CD4-positive, CD25-positive, alpha-beta regulatory T cell (primary cell): ENCODE results near the gene SUPT7L. TPM values are rescaled to one million over a fixed set of nuclear protein-coding genes. Genes with fewer than 3 reads are reported as not detected.
"Not testable (repeated sequence)": the region's sequence is repeated elsewhere in the genome, so short reads cannot be mapped to it uniquely, and the experiment has no call there.

Source experiments
- ATAC-seq, 2 donors: fragments of 150-1000 bp; cut with Tn5 transposase; one replicate each; pipeline ENCODE4 v1.10.0; 2021; ENCODE audit warnings: low read depth in 2 of 2, moderate number of reproducible peaks in 2 of 2, moderate library complexity in 1 of 2
- DNase-seq, 3 donors: peaks; one replicate each; pipeline versions ENCODE4 v3.0.0 to v3.0.0-alpha.2; 2012 to 2022; ENCODE audit warnings: mixed read lengths in 1 of 3
- H3K27ac ChIP-seq: one replicate; pipeline ENCODE4 v1.7.0; 2013; ENCODE audit warnings: mild to moderate bottlenecking, low read length; ENCODE audit not compliant: insufficient read depth, poor library complexity, severe bottlenecking
- H3K27me3 ChIP-seq: one replicate; pipeline ENCODE4 v1.7.0; 2013; ENCODE audit warnings: low read length; ENCODE audit not compliant: control insufficient read depth, insufficient read depth
- H3K36me3 ChIP-seq: one replicate; pipeline ENCODE4 v1.7.0; 2013; ENCODE audit warnings: mild to moderate bottlenecking, low read length, moderate library complexity; ENCODE audit not compliant: control insufficient read depth, insufficient read depth
- H3K4me1 ChIP-seq: 2 replicates; pipeline ENCODE4 v1.7.0; 2013; ENCODE audit warnings: mild to moderate bottlenecking, low read length; ENCODE audit not compliant: insufficient read depth, control insufficient read depth, poor library complexity, severe bottlenecking
- H3K4me3 ChIP-seq: one replicate; pipeline ENCODE4 v1.7.0; 2013; ENCODE audit warnings: low read depth, mild to moderate bottlenecking, low read length, moderate library complexity
- H3K9me3 ChIP-seq, 2 experiments: 1 replicate in 1 of 2; 2 replicates in 1 of 2; pipeline ENCODE4 v1.7.0; 2013; ENCODE audit warnings: low read length in 2 of 2, mild to moderate bottlenecking in 1 of 2, moderate library complexity in 1 of 2; ENCODE audit not compliant: control insufficient read depth in 2 of 2
- H3K27ac Mint-ChIP-seq, 3 donors: one replicate each; pipeline ENCODE4 v1.8.0; 2020 to 2022; ENCODE audit warnings: mild to moderate bottlenecking in 3 of 3, mixed read lengths in 3 of 3, moderate library complexity in 2 of 3
- H3K27me3 Mint-ChIP-seq: one replicate; pipeline ENCODE4 v1.8.0; 2022; ENCODE audit warnings: mild to moderate bottlenecking, mixed read lengths
- H3K36me3 Mint-ChIP-seq: one replicate; pipeline ENCODE4 v1.8.0; 2020; ENCODE audit warnings: mixed read lengths
- H3K4me1 Mint-ChIP-seq, 4 donors: one replicate each; pipeline ENCODE4 v1.8.0; 2020 to 2022; ENCODE audit warnings: mixed read lengths in 4 of 4, mild to moderate bottlenecking in 1 of 4
- H3K4me3 Mint-ChIP-seq, 4 donors: one replicate each; pipeline ENCODE4 v1.8.0; 2020 to 2022; ENCODE audit warnings: mild to moderate bottlenecking in 4 of 4, mixed read lengths in 4 of 4, moderate library complexity in 3 of 4
- H3K9me3 Mint-ChIP-seq, 7 donors: one replicate each; pipeline ENCODE4 v1.8.0; 2020 to 2022; ENCODE audit warnings: mixed read lengths in 7 of 7, mild to moderate bottlenecking in 3 of 7, moderate library complexity in 2 of 7
- polyA plus RNA-seq, 4 donors: library from polyadenylated mRNA; unstranded; fragments of 300-500 nt; fragmentation: Illumina TruSeq; gene quantifications; one replicate each; pipeline ENCODE4 v1.2.3, GENCODE V29; 2021
- total RNA-seq: library from RNA; stranded (reverse); gene quantifications from one replicate; pipeline ENCODE4 v1.2.3, GENCODE V29; 2022

Gene SUPT7L
- total and polyA plus RNA-seq, 5 donors from 2014 or later: 18.3 to 51.4 (median 21.1) TPM

DNA sequence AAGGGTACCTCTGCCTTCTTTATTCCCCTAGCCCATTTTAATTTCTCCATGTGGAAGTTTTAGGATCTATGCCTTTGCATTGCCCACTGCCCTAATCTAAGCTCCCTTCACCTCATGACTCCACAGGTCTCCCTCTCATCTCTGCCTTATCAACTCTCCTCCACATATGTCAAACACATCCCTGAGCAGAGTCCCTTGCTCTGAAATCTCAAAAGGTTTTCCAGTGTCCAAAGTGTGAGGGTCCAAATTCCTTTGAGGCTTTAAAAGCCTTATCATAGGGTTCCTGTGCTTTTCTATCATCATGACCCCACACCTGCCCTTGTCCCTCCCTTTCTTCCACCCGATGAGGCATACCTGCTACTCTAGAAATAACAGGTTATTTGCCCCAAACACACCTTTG is 38.9 kb upstream of the SUPT7L start:
- no peaks in the 10 kb centered on the region for H3K9me3 ChIP-seq
- H3K27ac Mint-ChIP-seq: peak overlapping the region in 1 of 3 donors; percentile 12
- peaks cover 7% of the 10 kb centered on the region for H3K36me3 Mint-ChIP-seq
- H3K27ac ChIP-seq: no peak overlapping the region
- no peak overlapping the region for H3K4me3 Mint-ChIP-seq
- H3K4me1 ChIP-seq: peaks cover 5% of the 10 kb centered on the region
- no peaks in the 10 kb centered on the region for H3K27me3 Mint-ChIP-seq
- no peak for DNase-seq
- H3K4me1 Mint-ChIP-seq: peaks cover 0 to 6% (median 5%) of the 10 kb centered on the region in 4 donors
- no peaks in the 10 kb centered on the region for H3K27me3 ChIP-seq
- H3K9me3 Mint-ChIP-seq: no peaks in the 10 kb centered on the region
- no peak for ATAC-seq
- H3K36me3 ChIP-seq: no peaks in the 10 kb centered on the region
- H3K4me3 ChIP-seq: no peak overlapping the region

- Histone ChIP-seq H3K36me3 (no peaks in the 10 kb centered on the region), H3K27me3 (no peaks in the 10 kb centered on the region), H3K9me3 (no peaks in the 10 kb centered on the region), H3K4me3 (no peak overlapping the region), H3K27ac (no peak overlapping the region), H3K4me1 (peaks cover 5% of the 10 kb centered on the region)
- Mint-ChIP-seq H3K36me3 (peaks cover 8% of the 10 kb centered on the region), H3K9me3 (no peaks in the 10 kb centered on the region), H3K27ac (no peak overlapping the region), H3K4me1 (peaks cover 0 to 6% (median 5%) of the 10 kb centered on the region in 4 donors), H3K27me3 (no peaks in the 10 kb centered on the region), H3K4me3 (no peak overlapping the region)
- DNase-seq: no peak
- ATAC-seq: no peak
These were observed 38.3 kb upstream of the SUPT7L start for GRCh38 chr2:27701676-27702075.

- Mint-ChIP-seq H3K27ac (no peak overlapping the region), H3K4me1 (peaks cover 0 to under 1% (median 0%) of the 10 kb centered on the region in 4 donors), H3K4me3 (no peak overlapping the region), H3K27me3 (no peaks in the 10 kb centered on the region), H3K9me3 (no peaks in the 10 kb centered on the region), H3K36me3 (peaks cover 26% of the 10 kb centered on the region)
- H3K4me1 ChIP-seq: no peaks in the 10 kb centered on the region
- no peak overlapping the region for H3K27ac ChIP-seq
- no peaks in the 10 kb centered on the region for H3K9me3 ChIP-seq
- no peak overlapping the region for H3K4me3 ChIP-seq
- peaks cover 20% of the 10 kb centered on the region for H3K36me3 ChIP-seq
- DNase-seq (peak in 1 of 3 donors; percentile 59), ATAC-seq (no peak)
- no peaks in the 10 kb centered on the region for H3K27me3 ChIP-seq
These were observed 34.2 kb upstream of the SUPT7L start for GRCh38 chr2:27697660-27698059.

DNA sequence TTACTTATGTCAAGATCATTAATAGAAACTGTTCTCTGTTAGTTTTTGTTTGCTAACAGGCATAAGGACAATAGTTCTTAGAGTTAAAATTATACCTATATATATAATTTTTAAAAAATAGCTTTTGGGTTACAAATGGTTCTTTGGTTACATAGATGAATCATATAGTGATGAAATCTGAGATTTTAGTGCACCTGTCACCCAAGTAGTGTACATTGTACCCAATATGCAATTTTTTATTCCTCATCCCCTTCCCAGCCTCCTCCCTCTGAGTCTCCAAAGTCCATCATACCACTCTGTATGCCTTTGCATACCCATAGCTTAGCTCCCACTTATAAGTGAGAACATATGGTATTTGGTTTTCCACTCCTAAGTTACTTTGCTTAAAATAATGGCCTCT is 26.6 kb upstream of the SUPT7L start:
- H3K27ac ChIP-seq: no peak overlapping the region
- Mint-ChIP-seq H3K36me3 (peaks cover 34% of the 10 kb centered on the region), H3K27me3 (no peaks in the 10 kb centered on the region), H3K9me3 (no peaks in the 10 kb centered on the region), H3K27ac (no peak overlapping the region), H3K4me1 (peaks cover 4 to 9% (median 7%) of the 10 kb centered on the region in 4 donors), H3K4me3 (no peak overlapping the region)
- H3K27me3 ChIP-seq: no peaks in the 10 kb centered on the region
- no peak for ATAC-seq
- H3K36me3 ChIP-seq: peaks cover 49% of the 10 kb centered on the region
- H3K9me3 ChIP-seq: no peaks in the 10 kb centered on the region
- no peaks in the 10 kb centered on the region for H3K4me1 ChIP-seq
- DNase-seq: no peak
- H3K4me3 ChIP-seq: no peak overlapping the region

DNA sequence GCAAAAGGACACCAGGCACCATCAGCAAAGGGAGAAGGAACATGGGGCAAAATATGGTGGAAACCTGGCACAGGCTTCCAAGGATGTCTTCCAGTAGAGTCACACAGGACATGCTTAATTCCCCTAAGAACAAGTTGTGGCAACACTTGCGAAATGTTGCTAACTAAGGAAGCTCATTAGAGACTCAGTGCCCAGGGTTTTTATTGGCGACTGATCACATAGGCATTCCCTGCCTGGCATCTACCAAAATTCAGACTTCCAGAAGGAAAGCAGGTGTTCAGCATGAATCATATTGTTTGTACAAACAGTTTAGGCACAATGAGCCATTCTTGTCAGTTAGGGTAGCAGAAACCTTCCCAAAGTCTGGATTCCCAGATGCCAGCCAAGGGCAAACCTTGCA is 26.0 kb upstream of the SUPT7L start:
- H3K27ac Mint-ChIP-seq: no peak overlapping the region
- Histone ChIP-seq H3K9me3 (no peaks in the 10 kb centered on the region), H3K27me3 (no peaks in the 10 kb centered on the region), H3K36me3 (peaks cover 52% of the 10 kb centered on the region), H3K27ac (no peak overlapping the region), H3K4me3 (no peak overlapping the region), H3K4me1 (no peaks in the 10 kb centered on the region)
- no peaks in the 10 kb centered on the region for H3K9me3 Mint-ChIP-seq
- ATAC-seq (no peak), DNase-seq (no peak)
- H3K4me1 Mint-ChIP-seq: peaks cover 7 to 9% (median 7%) of the 10 kb centered on the region in 4 donors
- no peaks in the 10 kb centered on the region for H3K27me3 Mint-ChIP-seq
- no peak overlapping the region for H3K4me3 Mint-ChIP-seq
- H3K36me3 Mint-ChIP-seq: peaks cover 36% of the 10 kb centered on the region

GRCh38 chr2:27687232-27687631 is 23.8 kb upstream of the SUPT7L start:
- Mint-ChIP-seq H3K27ac (no peak overlapping the region), H3K36me3 (peaks cover 34% of the 10 kb centered on the region), H3K9me3 (no peaks in the 10 kb centered on the region), H3K4me1 (peaks cover 10 to 16% (median 14%) of the 10 kb centered on the region in 4 donors), H3K4me3 (no peak overlapping the region), H3K27me3 (no peaks in the 10 kb centered on the region)
- ATAC-seq (no peak), DNase-seq (no peak)
- Histone ChIP-seq H3K36me3 (peaks cover 57% of the 10 kb centered on the region), H3K27ac (no peak overlapping the region), H3K9me3 (no peaks in the 10 kb centered on the region), H3K4me3 (no peak overlapping the region), H3K27me3 (no peaks in the 10 kb centered on the region), H3K4me1 (no peaks in the 10 kb centered on the region)

GRCh38 chr2:27685577-27685976 is 22.2 kb upstream of the SUPT7L start:
- no peak overlapping the region for H3K27ac Mint-ChIP-seq
- ATAC-seq (no peak), DNase-seq (no peak)
- no peak overlapping the region for H3K4me3 Mint-ChIP-seq
- no peak overlapping the region for H3K4me3 ChIP-seq
- H3K27me3 ChIP-seq: no peaks in the 10 kb centered on the region
- H3K27ac ChIP-seq: no peak overlapping the region
- peaks cover 5 to 13% (median 10%) of the 10 kb centered on the region in 4 donors for H3K4me1 Mint-ChIP-seq
- H3K36me3 ChIP-seq: peaks cover 65% of the 10 kb centered on the region
- no peaks in the 10 kb centered on the region for H3K4me1 ChIP-seq
- H3K36me3 Mint-ChIP-seq: peaks cover 29% of the 10 kb centered on the region
- no peaks in the 10 kb centered on the region for H3K9me3 ChIP-seq
- H3K9me3 Mint-ChIP-seq: no peaks in the 10 kb centered on the region
- no peaks in the 10 kb centered on the region for H3K27me3 Mint-ChIP-seq

GRCh38 chr2:27685006-27685405 is 21.6 kb upstream of the SUPT7L start:
- H3K4me1 ChIP-seq, H3K4me3 ChIP-seq, H3K27me3 Mint-ChIP-seq, H3K4me3 Mint-ChIP-seq, ATAC-seq, H3K27ac ChIP-seq, H3K27me3 ChIP-seq, H3K9me3 Mint-ChIP-seq, H3K9me3 ChIP-seq: not testable (repeated sequence)
- DNase-seq: peak in 1 of 3 donors; percentile 33
- H3K4me1 Mint-ChIP-seq: peaks cover 5 to 14% (median 10%) of the 10 kb centered on the region in 4 donors
- peak overlapping the region in 2 of 3 donors; percentile 66 to 95 for H3K27ac Mint-ChIP-seq
- H3K36me3 Mint-ChIP-seq: peaks cover 31% of the 10 kb centered on the region
- H3K36me3 ChIP-seq: peaks cover 65% of the 10 kb centered on the region
